DMS 273 (cell line): ENCODE results near the gene CHMP1A.

Experiments
- DNase-seq: peaks from one replicate; lab custom pipeline; 2025; ENCODE audit not compliant: unreplicated experiment; lab: John Stamatoyannopoulos, UW

CHMP1A gene

GRCh38 chr16:89629827-89630610 is 27.5 kb downstream of the CHMP1A start:
- no peak for DNase-seq

GRCh38 chr16:89624777-89625761 is 32.4 kb downstream of the CHMP1A start:
- no peak for DNase-seq

- DNase-seq = no peak
Measured at GRCh38 chr16:89623511-89624261, 33.8 kb downstream of the CHMP1A start.

- DNase-seq = no peak
Measured at GRCh38 chr16:89621698-89622409, 35.7 kb downstream of the CHMP1A start.

- no peak for DNase-seq
Measured at GRCh38 chr16:89621136-89621697, 36.3 kb downstream of the CHMP1A start.

- DNase-seq = no peak
Measured at GRCh38 chr16:89620406-89620841, 37.1 kb downstream of the CHMP1A start.

GRCh38 chr16:89619840-89620239 is 37.7 kb downstream of the CHMP1A start:
- no peak for DNase-seq

GRCh38 chr16:89618109-89618998 is 39.2 kb downstream of the CHMP1A start:
- DNase-seq = peak; percentile 34

GRCh38 chr16:89617036-89617435 is 40.5 kb downstream of the CHMP1A start:
- DNase-seq = no peak

DNA sequence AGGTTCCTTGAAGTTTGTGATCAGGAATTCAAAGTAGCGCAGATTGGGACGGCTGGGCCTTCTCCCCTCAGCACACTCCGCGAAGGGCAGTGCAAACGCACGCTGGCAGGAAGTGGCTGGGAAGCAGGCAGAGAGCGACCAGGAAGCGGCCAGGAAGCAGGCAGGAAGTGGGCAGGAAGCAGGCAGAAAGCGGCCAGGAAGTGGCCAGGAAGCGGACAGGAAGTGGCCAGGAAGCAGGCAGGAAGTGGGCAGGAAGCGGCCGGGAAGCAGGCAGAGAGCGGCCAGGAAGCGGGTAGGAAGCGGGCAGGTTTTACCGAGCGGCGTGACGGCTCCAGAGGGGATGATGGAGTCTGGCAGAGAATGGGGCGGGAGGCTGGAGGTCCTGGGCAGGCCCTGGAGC is 40.9 kb downstream of the CHMP1A start:
- no peak for DNase-seq

GRCh38 chr16:89615596-89616090 is 41.9 kb downstream of the CHMP1A start:
- DNase-seq = peak; percentile 34

DNA sequence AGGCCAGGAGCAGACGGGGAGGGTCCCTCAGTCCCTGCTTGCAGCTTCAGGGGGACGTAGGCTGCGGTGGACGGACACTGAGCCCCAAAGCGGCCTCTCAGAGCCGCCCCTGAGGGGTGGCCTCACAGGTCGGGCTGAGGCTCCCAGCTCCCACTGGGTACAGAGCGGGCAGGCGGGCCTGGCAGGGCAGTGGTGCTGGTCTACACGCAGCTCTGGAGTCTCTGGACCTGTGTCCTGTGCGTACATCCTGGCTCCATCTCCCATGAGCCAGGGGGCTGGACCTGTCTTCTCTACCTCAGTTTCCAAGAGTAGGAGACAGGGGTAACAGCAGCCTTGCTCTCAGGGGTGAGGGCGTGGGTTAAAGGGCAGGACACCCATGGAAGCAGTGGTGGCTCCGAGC is 42.3 kb downstream of the CHMP1A start:
- DNase-seq = no peak

DNA sequence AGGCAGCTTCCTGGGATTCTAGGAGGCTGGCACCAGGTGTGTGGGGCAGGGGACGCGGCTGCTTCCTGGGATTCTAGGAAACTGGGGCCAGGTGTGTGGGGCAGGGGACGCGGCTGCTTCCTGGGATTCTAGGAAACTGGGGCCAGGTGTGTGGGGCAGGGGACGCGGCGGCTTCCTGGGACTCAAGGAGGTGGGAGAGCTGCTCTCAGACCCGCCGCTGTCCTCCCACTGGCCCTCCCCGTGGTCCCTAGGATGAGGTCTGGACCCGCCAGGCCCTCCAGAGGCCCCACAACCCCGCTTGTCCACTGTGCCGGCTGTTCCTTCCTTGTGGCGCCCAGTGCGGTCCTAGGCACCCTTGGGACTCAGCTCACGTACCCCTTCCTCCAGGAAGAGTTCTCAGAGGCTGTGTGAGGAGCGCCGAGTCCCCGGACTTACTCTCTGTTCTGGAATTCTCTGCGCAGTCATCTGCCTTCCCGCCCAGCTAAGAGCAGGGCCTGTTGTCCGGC is 43.5 kb downstream of the CHMP1A start:
- DNase-seq = no peak

GRCh38 chr16:89613231-89613953 is 44.1 kb downstream of the CHMP1A start, which contains the start of gene DPEP1:
DPEP1 (plus strand) TSS chr16:89613642; CDS start chr16:89630411, 16,769 bp downstream.
- DNase-seq = peak; percentile 84

DNA sequence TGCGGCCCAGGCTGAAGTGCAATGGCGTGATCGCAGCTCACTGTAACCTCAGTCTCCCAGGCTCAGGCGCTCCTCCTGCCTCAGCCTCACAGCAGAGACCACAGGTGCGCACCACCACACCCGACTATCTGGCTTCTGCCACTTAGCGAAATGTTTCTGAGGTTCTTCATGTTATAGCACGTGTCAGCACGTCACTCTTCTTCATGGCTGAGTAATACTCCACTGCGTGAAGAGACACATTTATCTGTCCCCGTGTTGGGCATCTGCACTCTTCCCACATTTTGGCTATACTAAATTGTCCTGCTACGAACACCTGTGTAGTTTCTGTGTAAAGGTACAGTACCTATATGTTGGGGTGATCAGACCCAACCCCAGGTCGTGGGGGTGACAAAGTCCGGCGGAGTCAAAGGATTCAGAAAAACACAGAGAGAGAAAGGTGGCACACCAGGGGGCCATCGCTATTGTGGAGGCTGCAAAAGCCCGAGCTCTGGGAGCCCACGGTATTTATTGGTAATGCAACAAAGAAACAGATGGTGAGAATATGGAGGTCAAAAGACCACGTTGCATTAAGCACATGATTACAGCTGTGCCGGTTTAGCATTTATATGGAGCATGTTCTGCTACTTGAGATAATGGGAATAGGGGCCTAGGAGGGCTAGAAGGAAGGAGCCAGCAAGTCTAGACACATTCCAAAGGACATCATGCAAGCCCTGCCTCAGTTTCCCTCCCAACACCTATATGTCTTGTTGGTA is 44.9 kb downstream of the CHMP1A start:
- peak; percentile 84 for DNase-seq

GRCh38 chr16:89610108-89610453 is 47.4 kb downstream of the CHMP1A start:
- DNase-seq = no peak
